HK-2 (cell line): ENCODE results near the gene INTU.

Experiments used
- DNase-seq: peaks from one replicate; pipeline ENCODE4 v3.0.0-alpha.2; 2018; ENCODE audit not compliant: unreplicated experiment

INTU gene

DNA sequence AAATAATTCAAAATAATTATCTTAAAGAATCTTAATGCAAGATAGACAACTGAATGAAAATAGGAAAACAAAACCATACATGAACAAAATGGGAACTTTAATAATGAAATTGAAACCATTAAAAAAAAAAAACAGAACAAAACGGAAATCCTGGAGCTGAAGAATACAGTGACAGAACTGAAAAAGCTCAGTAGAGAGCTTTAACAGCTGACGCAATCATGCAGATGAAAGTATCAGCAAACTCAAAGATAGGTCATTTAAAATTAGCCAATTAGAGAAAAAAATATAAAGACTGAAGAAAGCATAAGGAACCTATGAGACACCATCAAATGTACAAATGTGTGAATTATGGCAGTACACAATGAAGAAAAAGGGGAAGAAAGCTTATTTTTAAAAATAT is 116.2 kb downstream of the INTU start:
- DNase-seq = no peak

DNA sequence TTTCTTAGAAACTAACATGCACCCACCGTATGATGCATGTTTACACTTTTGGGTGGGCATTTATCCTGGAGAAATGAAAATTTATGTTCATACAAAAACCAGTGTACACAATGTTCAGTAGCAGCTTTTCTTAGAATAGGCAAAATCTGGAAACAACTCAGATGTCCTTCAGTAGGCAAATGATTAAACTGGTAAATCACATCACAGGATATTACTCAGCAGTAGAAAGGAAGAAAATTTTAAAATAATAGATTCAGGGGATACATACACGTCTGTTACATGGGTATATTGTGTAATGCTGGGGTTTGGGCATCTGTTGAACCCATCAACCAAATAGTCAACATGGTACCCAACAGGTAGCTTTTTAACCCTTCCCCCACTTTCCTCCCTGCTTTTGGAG is 124.1 kb downstream of the INTU start:
- DNase-seq = no peak

DNA sequence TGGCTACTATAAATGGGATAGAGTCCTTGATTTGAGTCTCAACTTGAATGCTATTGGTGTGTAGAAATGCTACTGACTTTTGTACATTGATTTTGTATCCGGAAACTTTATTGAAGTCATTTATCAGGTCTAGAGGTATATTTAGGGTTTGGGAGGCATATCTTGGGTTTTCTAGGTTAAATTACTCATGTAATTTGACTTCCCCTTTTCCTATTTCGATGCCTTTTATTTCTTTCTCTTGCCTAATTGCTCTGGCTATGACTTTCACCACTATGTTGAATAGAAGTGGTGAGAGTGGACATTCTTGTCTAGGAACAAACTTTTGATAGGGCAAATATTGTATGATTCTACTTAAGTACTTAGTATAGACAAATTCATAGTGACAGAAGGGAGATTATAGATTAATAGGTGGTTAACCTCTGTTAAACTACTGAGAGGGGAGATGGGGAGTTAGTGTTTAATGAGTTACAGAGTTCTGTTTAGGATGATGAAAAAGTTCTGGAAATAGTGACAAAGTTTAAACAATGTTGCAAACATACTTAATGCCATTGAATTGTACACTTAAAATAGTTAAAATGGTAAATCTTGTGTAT is 126.6 kb downstream of the INTU start:
- no peak for DNase-seq

DNA sequence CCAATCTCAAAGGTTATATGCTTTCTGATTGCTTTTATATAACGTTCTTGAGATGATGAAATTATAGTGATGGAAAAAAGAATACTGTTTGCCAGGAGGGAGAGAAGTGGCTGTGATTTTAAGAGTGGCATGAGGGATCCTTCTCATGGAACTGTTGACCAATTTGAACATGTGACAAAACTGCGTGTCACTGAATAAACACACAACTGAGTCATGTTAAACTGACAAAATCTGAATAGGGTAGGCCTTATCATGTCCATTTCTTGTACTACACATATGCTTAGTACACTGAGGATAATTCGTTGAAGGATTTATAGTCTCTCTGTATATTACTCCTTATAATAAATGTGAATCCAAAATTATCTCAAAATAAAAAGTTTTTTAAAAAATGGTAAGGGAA is 127.1 kb downstream of the INTU start:
- DNase-seq = no peak

DNA sequence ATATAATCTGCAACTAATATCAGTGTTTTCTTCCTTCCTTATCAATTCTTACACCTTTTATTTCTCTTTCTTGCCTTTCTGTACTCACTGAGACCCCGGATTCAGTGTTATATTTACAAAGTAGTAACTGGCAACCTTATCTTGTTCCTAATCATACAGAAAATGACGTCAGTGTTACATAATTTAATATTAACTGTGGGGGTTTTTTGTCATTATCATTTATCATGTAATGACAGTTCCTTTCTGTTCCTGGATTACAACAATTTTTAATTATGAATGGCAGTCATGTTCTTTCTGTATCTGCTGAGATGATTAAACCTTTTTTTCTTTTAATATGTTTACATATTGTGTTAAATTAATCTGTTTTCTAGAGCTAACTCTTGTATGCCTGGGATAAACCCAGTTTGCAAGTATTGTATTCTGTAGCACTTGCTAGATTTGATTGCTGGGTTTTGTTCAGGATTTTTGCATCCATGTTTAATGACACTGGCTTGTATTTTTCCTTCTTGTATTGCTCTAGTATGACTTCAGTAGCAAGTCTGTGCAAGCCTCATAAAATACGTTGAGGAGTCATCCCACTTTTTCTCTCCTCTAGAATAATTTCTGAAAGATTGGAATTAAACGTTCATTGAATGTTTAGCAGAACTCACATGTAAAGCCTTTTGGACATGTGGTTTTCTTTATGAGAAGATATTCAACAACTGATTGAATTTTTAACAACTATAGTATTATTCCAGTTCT is 138.9 kb downstream of the INTU start:
- DNase-seq = no peak

DNA sequence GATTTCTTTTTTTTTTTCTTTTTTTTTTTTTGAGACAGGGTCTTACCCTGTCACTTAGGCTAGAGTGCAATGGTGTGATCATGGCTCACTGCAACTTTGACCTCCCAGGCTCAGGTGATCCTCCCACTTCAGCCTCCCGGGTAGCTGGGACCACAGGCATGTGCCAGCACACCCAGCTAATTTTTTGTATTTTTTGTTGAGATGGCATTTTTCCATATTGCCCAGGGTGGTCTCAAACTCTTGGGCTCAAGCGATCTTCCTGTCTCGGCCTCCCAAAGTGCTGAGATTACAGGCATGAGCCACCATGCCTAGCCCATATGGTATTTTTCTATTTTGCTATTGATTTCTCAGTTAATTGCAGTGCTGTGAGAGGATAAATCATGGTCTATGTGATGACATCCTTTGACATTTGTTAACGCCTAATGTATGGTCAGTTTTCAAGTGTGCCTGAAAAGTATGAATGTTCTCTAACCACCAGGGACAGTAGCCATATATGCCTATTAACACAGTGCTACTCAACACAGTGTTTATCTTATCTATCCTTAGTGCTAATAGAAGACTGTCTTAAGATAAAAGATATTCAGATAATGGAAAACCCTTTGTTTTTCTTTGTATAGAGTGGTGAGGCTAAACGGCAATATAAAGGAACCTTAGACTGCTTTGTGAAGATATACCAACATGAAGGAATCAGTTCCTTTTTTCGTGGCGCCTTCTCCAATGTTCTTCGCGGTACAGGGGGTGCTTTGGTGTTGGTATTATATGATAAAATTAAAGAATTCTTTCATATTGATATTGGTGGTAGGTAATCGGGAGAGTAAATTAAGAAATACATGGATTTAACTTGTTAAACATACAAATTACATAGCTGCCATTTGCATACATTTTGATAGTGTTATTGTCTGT is 140.3 kb downstream of the INTU start:
- no peak for DNase-seq

DNA sequence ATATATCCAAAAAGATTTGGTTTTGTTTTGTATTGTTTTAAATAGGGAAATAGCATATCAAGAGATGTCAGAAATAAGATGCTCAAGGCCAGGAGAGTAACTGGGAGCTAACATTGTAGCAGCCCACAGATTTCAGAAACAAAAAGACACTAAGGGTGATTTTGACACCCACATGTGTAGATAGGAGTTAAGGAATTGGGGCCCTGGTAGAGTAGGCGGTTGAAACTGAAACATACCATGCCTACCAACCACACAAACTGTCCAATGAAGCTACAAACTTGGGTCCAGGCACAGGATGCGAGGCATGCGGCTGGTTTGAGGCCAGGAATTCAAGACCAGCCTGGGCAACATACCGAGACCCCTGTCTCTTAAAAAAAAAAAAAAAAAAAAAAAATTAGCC is 143.1 kb downstream of the INTU start:
- no peak for DNase-seq
